Psoas muscle (tissue), 8 donors: ENCODE measurements around the gene TSC1. TPM values are rescaled to one million over a fixed set of nuclear protein-coding genes. Genes with fewer than 3 reads are reported as not detected.

Experiments
- ATAC-seq, 4 donors: fragments of 200-7000 bp; cut with Tn5 transposase; one replicate each; pipeline ENCODE4 v1.9.1; 2020; ENCODE audit warnings: moderate library complexity in 3 of 4, mild to moderate bottlenecking in 2 of 4
- DNase-seq, 2 donors: peaks; one replicate each; pipeline ENCODE4 v3.0.0-alpha.2; 2020
- H3K27ac ChIP-seq: fragments of 200-600 bp; one replicate; pipeline ENCODE4 v1.8.0; 2022
- H3K27me3 ChIP-seq, 3 donors: fragments of 200-600 bp in 1 of 3; one replicate each; pipeline versions ENCODE4 v1.6.1 to v1.8.0; 2013 to 2022; ENCODE audit warnings: low read length in 2 of 3, mild to moderate bottlenecking in 2 of 3, moderate library complexity in 1 of 3; ENCODE audit not compliant: insufficient read depth in 3 of 3
- H3K36me3 ChIP-seq, 2 donors: fragments of 200-600 bp in 1 of 2; one replicate each; pipeline versions ENCODE4 v1.6.1 to v1.8.0; 2013 to 2022; ENCODE audit warnings: low read depth in 1 of 2, mild to moderate bottlenecking in 1 of 2, moderate library complexity in 1 of 2; ENCODE audit not compliant: insufficient read depth in 1 of 2
- H3K4me1 ChIP-seq: fragments of 200-600 bp; one replicate; pipeline ENCODE4 v1.8.0; 2022
- H3K4me3 ChIP-seq: fragments of 200-600 bp; one replicate; pipeline ENCODE4 v1.8.0; 2022; ENCODE audit warnings: mild to moderate bottlenecking
- H3K9me3 ChIP-seq: fragments of 200-600 bp; one replicate; pipeline ENCODE4 v1.8.0; 2022
- WGBS, 3 donors: extraction: QIAGEN DNeasy Blood & Tissue Kit; methylation state at CpG; one replicate each; pipeline versions ENCODE4 v1.1.6 to v1.1.7; 2013; 5-methylcytosine and 5-hydroxymethylcytosine counted together
- intact Hi-C, 2 donors: fragments of 100-400 bp; cut with DNase I; formaldehyde crosslinking; loops; one replicate each; pipeline versions ENCODE4 v1.11.0 to v1.14.2; 2022
- polyA plus RNA-seq, 3 donors: library from polyadenylated mRNA; stranded (reverse); fragments of 200-250 nt; gene quantifications; one replicate each; pipeline ENCODE4 v1.2.3, GENCODE V29; 2013
- total RNA-seq, 4 donors: library from RNA; stranded (reverse); fragmentation: NEBNext Ultra II Directional in 2 of 4; extraction: Animal tissue kit (Norgen Biotek cat#: 25700) in 2 of 4; gene quantifications; one replicate each; pipeline versions ENCODE4 v1.2.1 to v1.2.4, GENCODE V29; 2021 to 2023
- TF ChIP-seq, protein P1 (sequence below): fragments of 200-600 bp; IDR thresholded peaks from one replicate; pipeline ENCODE4 v1.8.0; 2022; ENCODE audit warnings: antibody characterized with exemption
- donor health status: healthy with polysubstance abuse.
- donor health status: DM: no; HTN: no; CAD: no; lungs with moderate emphysema.
- donor health status: Bipolar disorder and iron deficiency.
- donor health status: healthy.
- donor health status: DM: yes; HTN: yes; CAD: no.
- donor health status: DM: no; HTN: no; CAD: no.
- donor health status: DM: no; HTN: no; CAD: no.
- donor health status: DM: yes; HTN: yes; CAD: no.

Gene TSC1
- total and polyA plus RNA-seq, 7 donors, result 13.1 to 38.4 (median 26.8) TPM

DNA sequence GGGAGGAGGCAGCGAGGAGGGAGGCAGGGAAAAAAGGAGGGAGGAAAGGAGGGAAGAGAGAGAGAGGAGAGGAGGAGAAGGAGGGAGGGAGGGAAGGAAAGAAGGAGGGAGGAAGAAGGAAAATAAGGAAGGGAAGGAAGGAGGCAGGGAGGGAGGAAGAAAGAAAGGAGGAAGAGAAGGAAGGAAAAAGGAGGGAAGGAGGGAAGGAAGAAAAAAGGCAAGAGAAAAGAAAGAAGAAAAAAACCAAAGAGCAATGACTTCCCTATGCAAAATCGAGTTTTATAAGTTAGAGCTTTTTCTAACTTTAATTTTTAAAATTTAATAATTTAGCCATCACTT, 33.7 kb upstream of the TSC1 start:
- Histone ChIP-seq H3K9me3 (no peaks in the 10 kb centered on the region), H3K27ac (no peak overlapping the region), H3K4me1 (no peaks in the 10 kb centered on the region), H3K36me3 (no peaks in the 10 kb centered on the region), H3K27me3 (peaks cover 0 to 44% (median 2%) of the 10 kb centered on the region in 3 donors), H3K4me3 (no peak overlapping the region)
- intact Hi-C loops, result no loop called here
- TF ChIP-seq, protein P1, sequence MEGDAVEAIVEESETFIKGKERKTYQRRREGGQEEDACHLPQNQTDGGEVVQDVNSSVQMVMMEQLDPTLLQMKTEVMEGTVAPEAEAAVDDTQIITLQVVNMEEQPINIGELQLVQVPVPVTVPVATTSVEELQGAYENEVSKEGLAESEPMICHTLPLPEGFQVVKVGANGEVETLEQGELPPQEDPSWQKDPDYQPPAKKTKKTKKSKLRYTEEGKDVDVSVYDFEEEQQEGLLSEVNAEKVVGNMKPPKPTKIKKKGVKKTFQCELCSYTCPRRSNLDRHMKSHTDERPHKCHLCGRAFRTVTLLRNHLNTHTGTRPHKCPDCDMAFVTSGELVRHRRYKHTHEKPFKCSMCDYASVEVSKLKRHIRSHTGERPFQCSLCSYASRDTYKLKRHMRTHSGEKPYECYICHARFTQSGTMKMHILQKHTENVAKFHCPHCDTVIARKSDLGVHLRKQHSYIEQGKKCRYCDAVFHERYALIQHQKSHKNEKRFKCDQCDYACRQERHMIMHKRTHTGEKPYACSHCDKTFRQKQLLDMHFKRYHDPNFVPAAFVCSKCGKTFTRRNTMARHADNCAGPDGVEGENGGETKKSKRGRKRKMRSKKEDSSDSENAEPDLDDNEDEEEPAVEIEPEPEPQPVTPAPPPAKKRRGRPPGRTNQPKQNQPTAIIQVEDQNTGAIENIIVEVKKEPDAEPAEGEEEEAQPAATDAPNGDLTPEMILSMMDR, result no peak
- ATAC-seq, result no peak
- DNase-seq, result no peak
- WGBS, 3 donors, result 21 to 34% (median 27%) methylated on average over 2 of the region's 2 CpGs

DNA sequence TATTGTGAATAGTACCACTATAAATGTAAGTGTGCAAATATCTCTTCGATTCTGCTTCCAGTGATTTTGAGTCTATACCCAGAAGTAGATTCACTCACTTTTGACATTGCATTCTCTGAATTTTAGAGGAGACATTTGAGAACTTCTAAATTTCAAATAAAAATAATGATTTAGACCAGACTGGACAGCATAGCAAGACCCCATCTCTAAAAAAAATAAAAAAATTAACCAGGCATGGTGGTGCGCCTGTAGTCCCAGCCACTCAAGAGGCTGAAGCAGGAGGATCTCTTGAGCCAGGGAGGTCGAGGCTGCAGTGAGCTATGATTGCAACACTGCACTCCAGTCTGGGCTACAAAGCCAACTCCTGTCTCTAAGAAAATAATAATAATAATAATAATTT, 32.2 kb upstream of the TSC1 start:
- whole genome bisulfite sequencing, 3 donors, result 89 to 93% (median 92%) methylated on average over 3 of the region's 3 CpGs
- DNase-seq (no peak), ATAC-seq (no peak)
- no peaks in the 10 kb centered on the region for H3K36me3 ChIP-seq
- no peak overlapping the region for H3K27ac ChIP-seq
- intact Hi-C loops, result no loop called here
- no peaks in the 10 kb centered on the region for H3K9me3 ChIP-seq
- TF ChIP-seq, protein P1, result no peak
- H3K27me3 ChIP-seq, result peaks cover 0 to 44% (median 0%) of the 10 kb centered on the region in 3 donors
- no peak overlapping the region for H3K4me3 ChIP-seq
- H3K4me1 ChIP-seq, result no peaks in the 10 kb centered on the region

DNA sequence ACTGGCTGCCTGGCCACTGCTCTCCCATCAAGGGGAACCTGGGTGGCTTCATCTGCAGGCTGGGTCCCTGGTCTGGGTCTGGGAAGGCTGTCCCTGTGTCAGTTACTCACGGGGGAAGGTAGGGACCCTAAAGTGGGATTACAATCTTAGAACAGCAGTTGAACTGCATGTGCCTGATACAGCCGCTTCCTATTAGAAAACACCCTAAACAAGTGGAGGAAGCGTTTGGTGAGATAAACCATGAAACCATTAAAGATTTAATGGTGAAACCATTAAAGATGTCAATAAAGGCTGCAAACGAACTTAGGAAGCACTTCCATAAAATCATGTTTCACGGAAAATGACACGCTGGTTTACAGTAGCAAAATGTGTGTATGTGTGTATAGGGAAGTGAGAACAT, 31.5 kb upstream of the TSC1 start:
- Histone ChIP-seq H3K4me3 (no peak overlapping the region), H3K36me3 (no peaks in the 10 kb centered on the region), H3K27ac (no peak overlapping the region), H3K27me3 (peaks cover 0 to 44% (median 0%) of the 10 kb centered on the region in 3 donors), H3K4me1 (no peaks in the 10 kb centered on the region), H3K9me3 (no peaks in the 10 kb centered on the region)
- WGBS, 3 donors, result 38 to 46% (median 41%) methylated on average over 6 of the region's 6 CpGs
- intact Hi-C loops, result no loop called here
- TF ChIP-seq, protein P1, result no peak
- no peak for ATAC-seq
- DNase-seq, result no peak

DNA sequence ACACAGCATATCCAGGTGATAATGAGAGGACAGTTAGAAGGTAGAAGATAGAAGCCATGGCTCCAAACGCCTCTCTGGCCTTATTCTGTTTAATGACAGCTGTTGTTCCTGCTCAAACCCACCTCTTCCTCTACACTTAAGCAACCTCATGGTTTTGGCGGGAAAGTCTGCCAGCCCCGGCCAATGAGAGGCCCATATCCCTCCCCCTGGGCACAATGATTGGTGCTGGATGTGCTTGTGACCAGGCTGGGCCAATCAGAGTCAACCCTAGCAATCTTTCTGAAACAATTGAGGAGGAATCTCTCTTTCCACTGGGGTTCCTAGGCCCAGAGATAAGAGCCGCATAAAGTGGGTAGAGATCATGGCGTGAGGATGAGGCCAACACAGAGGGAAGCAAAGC, 29.3 kb upstream of the TSC1 start:
- peaks cover 0 to 39% (median 0%) of the 10 kb centered on the region in 3 donors for H3K27me3 ChIP-seq
- H3K27ac ChIP-seq, result no peak overlapping the region
- no peak overlapping the region for H3K4me3 ChIP-seq
- DNase-seq, result no peak
- H3K9me3 ChIP-seq, result no peaks in the 10 kb centered on the region
- H3K36me3 ChIP-seq, result no peaks in the 10 kb centered on the region
- TF ChIP-seq, protein P1, result no peak
- intact Hi-C loops, result no loop called here
- WGBS, 3 donors, result 77 to 87% (median 83%) methylated on average over 5 of the region's 5 CpGs
- ATAC-seq, result peak in 1 of 4 donors; percentile 40
- H3K4me1 ChIP-seq, result no peaks in the 10 kb centered on the region

DNA sequence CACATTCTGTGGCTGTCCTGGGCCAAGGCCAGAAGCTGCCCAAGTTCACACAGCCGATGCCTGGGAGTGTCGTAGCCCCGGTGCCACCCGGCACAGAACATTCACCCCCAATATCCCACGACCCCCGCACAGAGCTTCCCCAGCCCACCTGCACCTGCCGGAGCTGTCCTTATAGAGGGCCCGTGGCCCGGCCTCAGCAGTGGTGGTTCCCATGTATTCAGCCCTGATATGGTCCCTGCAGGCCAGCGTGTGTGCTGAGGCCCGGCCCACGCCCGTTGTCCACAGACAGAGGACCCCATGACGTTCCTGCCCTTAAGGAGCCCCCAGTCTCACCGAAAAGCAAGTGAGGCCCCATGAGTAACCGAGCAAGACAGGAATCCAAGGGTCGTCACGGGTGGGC, 28.8 kb upstream of the TSC1 start:
- no peak overlapping the region for H3K27ac ChIP-seq
- no peaks in the 10 kb centered on the region for H3K36me3 ChIP-seq
- 70 to 76% (median 70%) methylated on average over 18 of the region's 18 CpGs for WGBS, 3 donors
- TF ChIP-seq, protein P1, result no peak
- intact Hi-C loops, result no loop called here
- no peaks in the 10 kb centered on the region for H3K9me3 ChIP-seq
- no peak overlapping the region for H3K4me3 ChIP-seq
- no peaks in the 10 kb centered on the region for H3K4me1 ChIP-seq
- ATAC-seq (peak in 1 of 4 donors; percentile 10), DNase-seq (no peak)
- peaks cover 0 to 33% (median under 1%) of the 10 kb centered on the region in 3 donors for H3K27me3 ChIP-seq
